ENCODE measurements around the gene CEACAM21.
"Not testable (repeated sequence)": the region's sequence is repeated elsewhere in the genome, so short reads cannot be mapped to it uniquely, and the experiment has no call there.

The CEACAM21 gene

GRCh38 chr19:41551212-41551610, 24.8 kb upstream of the CEACAM21 start:
- DNase-seq: no peak

- DNase-seq: no peak
Measured at GRCh38 chr19:41551711-41552110, 24.3 kb upstream of the CEACAM21 start.

GRCh38 chr19:41552558-41552957, 23.4 kb upstream of the CEACAM21 start:
- peak; percentile 53 for DNase-seq

GRCh38 chr19:41553804-41554203, 22.2 kb upstream of the CEACAM21 start:
- no peak for DNase-seq

GRCh38 chr19:41554907-41555306, 21.1 kb upstream of the CEACAM21 start:
- DNase-seq: no peak

- no peak for DNase-seq
Measured at GRCh38 chr19:41555748-41556147, 20.2 kb upstream of the CEACAM21 start.

- DNase-seq: peak; percentile 70
Measured at GRCh38 chr19:41563854-41564514, 12.0 kb upstream of the CEACAM21 start.

- DNase-seq: no peak
Measured at GRCh38 chr19:41564515-41565378, 11.2 kb upstream of the CEACAM21 start.

GRCh38 chr19:41565379-41565720, 10.6 kb upstream of the CEACAM21 start:
- no peak for DNase-seq

GRCh38 chr19:41566001-41566400, 10.0 kb upstream of the CEACAM21 start:
- no peak for DNase-seq

GRCh38 chr19:41569481-41570150, 6.3 kb upstream of the CEACAM21 start:
- DNase-seq: no peak

GRCh38 chr19:41570179-41570578, 5.8 kb upstream of the CEACAM21 start:
- DNase-seq: no peak

- DNase-seq: peak; percentile 95
Measured at GRCh38 chr19:41570639-41571112, 5.3 kb upstream of the CEACAM21 start.

GRCh38 chr19:41577144-41577830, 1.3 kb downstream of the CEACAM21 start:
- no peak for DNase-seq

GRCh38 chr19:41577833-41578232, 1.9 kb downstream of the CEACAM21 start:
- no peak for DNase-seq

- DNase-seq: no peak
Measured at GRCh38 chr19:41578886-41579285, 2.9 kb downstream of the CEACAM21 start.

GRCh38 chr19:41581068-41581467, 5.1 kb downstream of the CEACAM21 start:
- DNase-seq: not testable (repeated sequence)

GRCh38 chr19:41582577-41583182, 6.7 kb downstream of the CEACAM21 start:
- DNase-seq: not testable (repeated sequence)

- no peak for DNase-seq
Measured at GRCh38 chr19:41584260-41584810, 8.4 kb downstream of the CEACAM21 start.

GRCh38 chr19:41584931-41585330, 9.0 kb downstream of the CEACAM21 start:
- no peak for DNase-seq

- no peak for DNase-seq
Measured at GRCh38 chr19:41586064-41586463, 10.1 kb downstream of the CEACAM21 start.
